ENCODE results near the gene OSBPL3. TPM values are rescaled to one million over a fixed set of nuclear protein-coding genes. Genes with fewer than 3 reads are reported as not detected.
A peak's percentile ranks its signal among the peaks of the same experiment; 100 is the strongest.

Gene OSBPL3
- total RNA-seq, 1 experiment from 2014 or later = 36.8 TPM

- no peak overlapping the region; a peak in 1 of 4 replicates for H3K4me3 ChIP-seq (replicated peaks in 1 of 2; ENCODE audit: low read depth in 1 of 2, low read length in 2 of 2)
- CTCF ChIA-PET = no interaction called here
- no peaks in the 10 kb centered on the region for H3K27me3 ChIP-seq (ENCODE audit: insufficient read depth, low read length)
- no peak for DNase-seq (ENCODE audit: low read depth, low spot score)
- intact Hi-C loops (cut with micrococcal nuclease) = no loop called here
- no peak overlapping the region for H2AFZ ChIP-seq (ENCODE audit: low read depth, low read length, poor library complexity, severe bottlenecking)
- ATAC-seq = no peak
- POLR2A ChIA-PET = no interaction called here
- peak overlapping the region; percentile 60 for H3K4me2 ChIP-seq (ENCODE audit: low read length)
- no peaks in the 10 kb centered on the region for H3K36me3 ChIP-seq (ENCODE audit: control insufficient read depth in 1 of 2, insufficient read depth in 2 of 2, low read length in 2 of 2)
- H3K9me3 ChIP-seq (ENCODE audit: control insufficient read depth in 1 of 2, insufficient read depth in 1 of 2, low read depth in 1 of 2, low read length in 2 of 2) = no peaks in the 10 kb centered on the region
- no peak overlapping the region for H3K9ac ChIP-seq (ENCODE audit: low read length)
- peaks cover 91 to 98% of the 10 kb centered on the region in 2 experiments for H3K4me1 ChIP-seq (ENCODE audit: control insufficient read depth in 1 of 2, insufficient read depth in 2 of 2, low read length in 2 of 2)
- no peak overlapping the region for H3K27ac ChIP-seq (ENCODE audit: low read depth, low read length)
- H3K9me2 ChIP-seq (ENCODE audit: insufficient read depth) = no peaks in the 10 kb centered on the region
- no TSS peak for BruUV-seq (replicated peaks)
- no peak for TF ChIP-seq POLR2A (IDR thresholded peaks at IDR 0.05; ENCODE audit: borderline replicate concordance, extremely low read depth, insufficient read depth, insufficient read length)
- RAD21 ChIA-PET (ENCODE audit: low non-redundant PET in 1 of 2, low total read pairs in 2 of 2, uncharacterized antibody in 2 of 2, unreplicated experiment in 2 of 2) = no interaction called here
- peaks cover 98% of the 10 kb centered on the region for H3K79me2 ChIP-seq (ENCODE audit: insufficient read depth, low read length)
- H4K20me1 ChIP-seq (ENCODE audit: insufficient read depth) = peaks cover 10% of the 10 kb centered on the region; the same call in 1 of the 2 replicates
Observed at GRCh38 chr7:24968165-24968564, 11.8 kb downstream of the OSBPL3 start.

- DNase-seq (ENCODE audit: low read depth, low spot score) (no peak), ATAC-seq (no peak)
- Histone ChIP-seq H3K9me3 (ENCODE audit: control insufficient read depth in 1 of 2, insufficient read depth in 1 of 2, low read depth in 1 of 2, low read length in 2 of 2) (no peaks in the 10 kb centered on the region), H3K4me2 (ENCODE audit: low read length) (peak overlapping the region; percentile 60; the same call in 1 of the 2 replicates), H4K20me1 (ENCODE audit: insufficient read depth) (peaks cover 10% of the 10 kb centered on the region; the same call in 1 of the 2 replicates), H3K79me2 (ENCODE audit: insufficient read depth, low read length) (peaks cover 98% of the 10 kb centered on the region), H3K27ac (ENCODE audit: low read depth, low read length) (no peak overlapping the region), H3K9me2 (ENCODE audit: insufficient read depth) (no peaks in the 10 kb centered on the region), H3K27me3 (ENCODE audit: insufficient read depth, low read length) (no peaks in the 10 kb centered on the region), H3K36me3 (ENCODE audit: control insufficient read depth in 1 of 2, insufficient read depth in 2 of 2, low read length in 2 of 2) (no peaks in the 10 kb centered on the region), H3K9ac (ENCODE audit: low read length) (no peak overlapping the region), H2AFZ (ENCODE audit: low read depth, low read length, poor library complexity, severe bottlenecking) (no peak overlapping the region), H3K4me1 (ENCODE audit: control insufficient read depth in 1 of 2, insufficient read depth in 2 of 2, low read length in 2 of 2) (peaks cover 91 to 96% of the 10 kb centered on the region in 2 experiments), H3K4me3 (replicated peaks in 1 of 2; ENCODE audit: low read depth in 1 of 2, low read length in 2 of 2) (no peak overlapping the region)
- BruUV-seq (replicated peaks) = no TSS peak
- ChIA-PET POLR2A (no interaction called here), RAD21 (ENCODE audit: low non-redundant PET in 1 of 2, low total read pairs in 2 of 2, uncharacterized antibody in 2 of 2, unreplicated experiment in 2 of 2) (interaction anchor here in 1 of 2 experiments (0.6 kb wide), 1 partner anchor 15 kb away, joined by 3 read pairs; no protein-coding TSS in a partner anchor), CTCF (no interaction called here)
- TF ChIP-seq SRF (IDR thresholded peaks at IDR 0.05; ENCODE audit: low read depth) (no peak), EZH2phosphoT487 (IDR thresholded peaks at IDR 0.05; ENCODE audit: borderline replicate concordance) (no peak), REST (IDR thresholded peaks at IDR 0.05; ENCODE audit: low read depth) (no peak), EGR1 (IDR thresholded peaks at IDR 0.05; ENCODE audit: low read depth) (no peak), EZH2 (IDR thresholded peaks at IDR 0.05) (no peak), CBX3 (IDR thresholded peaks at IDR 0.05; ENCODE audit: low read depth) (no peak), TCF7L2 (IDR thresholded peaks at IDR 0.05; ENCODE audit: borderline replicate concordance, extremely low read depth, insufficient read depth, insufficient read length) (no peak), RAD21 (IDR thresholded peaks at IDR 0.05; ENCODE audit: low read depth) (no peak), CTCF (IDR thresholded peaks at IDR 0.05 in 2 of 3, conservative IDR thresholded peaks at IDR 0.05 in 1 of 3; ENCODE audit: borderline replicate concordance in 1 of 3, insufficient read depth in 1 of 3, low read depth in 2 of 3, low read length in 2 of 3) (no peak), ZNF274 (IDR thresholded peaks at IDR 0.05; ENCODE audit: low read depth, low read length) (no peak), FOSL1 (IDR thresholded peaks at IDR 0.05; ENCODE audit: low read depth) (no peak), POLR2AphosphoS5 (IDR thresholded peaks at IDR 0.05; ENCODE audit: low read depth, low read length) (no peak), YY1 (IDR thresholded peaks at IDR 0.05; ENCODE audit: extremely low read depth, insufficient replicate concordance, low read depth, low read length) (no peak), ZFX (IDR thresholded peaks at IDR 0.05) (no peak), ELF1 (IDR thresholded peaks at IDR 0.05; ENCODE audit: borderline replicate concordance, low read depth) (no peak)
- TF ChIP-seq, protein P1, sequence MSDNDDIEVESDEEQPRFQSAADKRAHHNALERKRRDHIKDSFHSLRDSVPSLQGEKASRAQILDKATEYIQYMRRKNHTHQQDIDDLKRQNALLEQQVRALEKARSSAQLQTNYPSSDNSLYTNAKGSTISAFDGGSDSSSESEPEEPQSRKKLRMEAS (IDR thresholded peaks at IDR 0.05) = no peak
- intact Hi-C loops (cut with micrococcal nuclease) = no loop called here
Observed at GRCh38 chr7:24967696-24968095, 12.3 kb downstream of the OSBPL3 start.

All from HCT116 (cell line).